ENCODE measurements around the gene BOLL. TPM values are rescaled to one million over a fixed set of nuclear protein-coding genes. Genes with fewer than 3 reads are reported as not detected.
"Not testable (repeated sequence)": the region's sequence is repeated elsewhere in the genome, so short reads cannot be mapped to it uniquely, and the experiment has no call there.

BOLL gene
- total RNA-seq, 1 experiment from 2014 or later, result not detected

DNA sequence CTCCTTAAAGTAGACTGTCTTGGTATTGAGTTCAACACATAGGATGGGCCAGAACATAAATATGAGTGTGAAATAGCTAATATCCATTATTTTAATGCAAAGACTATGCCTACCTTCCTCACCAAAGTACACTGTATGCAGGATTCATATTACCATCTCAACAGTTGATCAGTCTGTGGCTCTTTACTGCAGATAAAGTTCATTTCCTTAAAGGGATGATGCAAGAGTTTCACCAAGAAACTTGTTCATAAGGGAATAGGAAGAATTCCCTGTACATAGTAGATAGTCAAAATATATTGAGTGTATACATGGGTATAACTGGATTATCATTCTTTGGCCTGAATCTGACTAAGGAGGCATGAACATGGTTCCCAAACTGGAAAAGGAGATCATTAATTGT lies 44.9 kb downstream of the BOLL start:
- ATAC-seq, result no peak
- no peaks in the 10 kb centered on the region for H3K4me1 ChIP-seq (ENCODE audit: control insufficient read depth, insufficient read depth, low read length)
- H3K27me3 ChIP-seq (ENCODE audit: control insufficient read depth, insufficient read depth, low read length), result no peaks in the 10 kb centered on the region; the same call in 1 of the 2 replicates
- no peak for DNase-seq (ENCODE audit: low read depth, low spot score)
- intact Hi-C loops (cut with micrococcal nuclease; ENCODE audit: unreplicated experiment) (no loop called here), in situ Hi-C loops (cut with HindIII; ENCODE audit: low pct_unique_long_range_greater_than_20kb, low sequenced_read_pairs) (no loop called here)
- TF ChIP-seq TCF7L2 (IDR thresholded peaks at IDR 0.05; ENCODE audit: low read depth, low read length) (no peak), SIN3A (IDR thresholded peaks at IDR 0.05; ENCODE audit: borderline replicate concordance, insufficient read depth, low read depth, low read length) (no peak)
- TF ChIP-seq, protein P1, sequence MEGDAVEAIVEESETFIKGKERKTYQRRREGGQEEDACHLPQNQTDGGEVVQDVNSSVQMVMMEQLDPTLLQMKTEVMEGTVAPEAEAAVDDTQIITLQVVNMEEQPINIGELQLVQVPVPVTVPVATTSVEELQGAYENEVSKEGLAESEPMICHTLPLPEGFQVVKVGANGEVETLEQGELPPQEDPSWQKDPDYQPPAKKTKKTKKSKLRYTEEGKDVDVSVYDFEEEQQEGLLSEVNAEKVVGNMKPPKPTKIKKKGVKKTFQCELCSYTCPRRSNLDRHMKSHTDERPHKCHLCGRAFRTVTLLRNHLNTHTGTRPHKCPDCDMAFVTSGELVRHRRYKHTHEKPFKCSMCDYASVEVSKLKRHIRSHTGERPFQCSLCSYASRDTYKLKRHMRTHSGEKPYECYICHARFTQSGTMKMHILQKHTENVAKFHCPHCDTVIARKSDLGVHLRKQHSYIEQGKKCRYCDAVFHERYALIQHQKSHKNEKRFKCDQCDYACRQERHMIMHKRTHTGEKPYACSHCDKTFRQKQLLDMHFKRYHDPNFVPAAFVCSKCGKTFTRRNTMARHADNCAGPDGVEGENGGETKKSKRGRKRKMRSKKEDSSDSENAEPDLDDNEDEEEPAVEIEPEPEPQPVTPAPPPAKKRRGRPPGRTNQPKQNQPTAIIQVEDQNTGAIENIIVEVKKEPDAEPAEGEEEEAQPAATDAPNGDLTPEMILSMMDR (IDR thresholded peaks at IDR 0.05), result no peak
- TF ChIP-seq, protein P2, sequence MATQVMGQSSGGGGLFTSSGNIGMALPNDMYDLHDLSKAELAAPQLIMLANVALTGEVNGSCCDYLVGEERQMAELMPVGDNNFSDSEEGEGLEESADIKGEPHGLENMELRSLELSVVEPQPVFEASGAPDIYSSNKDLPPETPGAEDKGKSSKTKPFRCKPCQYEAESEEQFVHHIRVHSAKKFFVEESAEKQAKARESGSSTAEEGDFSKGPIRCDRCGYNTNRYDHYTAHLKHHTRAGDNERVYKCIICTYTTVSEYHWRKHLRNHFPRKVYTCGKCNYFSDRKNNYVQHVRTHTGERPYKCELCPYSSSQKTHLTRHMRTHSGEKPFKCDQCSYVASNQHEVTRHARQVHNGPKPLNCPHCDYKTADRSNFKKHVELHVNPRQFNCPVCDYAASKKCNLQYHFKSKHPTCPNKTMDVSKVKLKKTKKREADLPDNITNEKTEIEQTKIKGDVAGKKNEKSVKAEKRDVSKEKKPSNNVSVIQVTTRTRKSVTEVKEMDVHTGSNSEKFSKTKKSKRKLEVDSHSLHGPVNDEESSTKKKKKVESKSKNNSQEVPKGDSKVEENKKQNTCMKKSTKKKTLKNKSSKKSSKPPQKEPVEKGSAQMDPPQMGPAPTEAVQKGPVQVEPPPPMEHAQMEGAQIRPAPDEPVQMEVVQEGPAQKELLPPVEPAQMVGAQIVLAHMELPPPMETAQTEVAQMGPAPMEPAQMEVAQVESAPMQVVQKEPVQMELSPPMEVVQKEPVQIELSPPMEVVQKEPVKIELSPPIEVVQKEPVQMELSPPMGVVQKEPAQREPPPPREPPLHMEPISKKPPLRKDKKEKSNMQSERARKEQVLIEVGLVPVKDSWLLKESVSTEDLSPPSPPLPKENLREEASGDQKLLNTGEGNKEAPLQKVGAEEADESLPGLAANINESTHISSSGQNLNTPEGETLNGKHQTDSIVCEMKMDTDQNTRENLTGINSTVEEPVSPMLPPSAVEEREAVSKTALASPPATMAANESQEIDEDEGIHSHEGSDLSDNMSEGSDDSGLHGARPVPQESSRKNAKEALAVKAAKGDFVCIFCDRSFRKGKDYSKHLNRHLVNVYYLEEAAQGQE (IDR thresholded peaks at IDR 0.05; ENCODE audit: insufficient read depth in 1 of 2, low read depth in 2 of 2, low read length in 1 of 2), result no peak
- no peak overlapping the region for H3K27ac ChIP-seq (ENCODE audit: low read length)
- H3K9me3 ChIP-seq (ENCODE audit: control insufficient read depth, insufficient read depth, low read depth, low read length), result no peaks in the 10 kb centered on the region
- POLR2A ChIA-PET, result no interaction called here
- H3K4me3 ChIP-seq (ENCODE audit: low read depth in 2 of 2, low read length in 2 of 2), result no peak overlapping the region
- no peaks in the 10 kb centered on the region for H3K36me3 ChIP-seq (ENCODE audit: control insufficient read depth, insufficient read depth, low read length)
- no TSS peak for BruUV-seq (replicated peaks)
- CTCF ChIA-PET, result no interaction called here

GRCh38 chr2:197728555-197729544 lies 56.3 kb downstream of the BOLL start:
- intact Hi-C loops (cut with micrococcal nuclease; ENCODE audit: unreplicated experiment); BruUV-seq (replicated peaks); H3K4me1 ChIP-seq (ENCODE audit: control insufficient read depth, insufficient read depth, low read length); ATAC-seq; H3K36me3 ChIP-seq (ENCODE audit: control insufficient read depth, insufficient read depth, low read length); DNase-seq (ENCODE audit: low read depth, low spot score); H3K4me3 ChIP-seq (ENCODE audit: low read depth in 2 of 2, low read length in 2 of 2); H3K27ac ChIP-seq (ENCODE audit: low read length); CTCF ChIA-PET; in situ Hi-C loops (cut with HindIII; ENCODE audit: low pct_unique_long_range_greater_than_20kb, low sequenced_read_pairs); H3K9me3 ChIP-seq (ENCODE audit: control insufficient read depth, insufficient read depth, low read depth, low read length); H3K27me3 ChIP-seq (ENCODE audit: control insufficient read depth, insufficient read depth, low read length); POLR2A ChIA-PET: not testable (repeated sequence)

DNA sequence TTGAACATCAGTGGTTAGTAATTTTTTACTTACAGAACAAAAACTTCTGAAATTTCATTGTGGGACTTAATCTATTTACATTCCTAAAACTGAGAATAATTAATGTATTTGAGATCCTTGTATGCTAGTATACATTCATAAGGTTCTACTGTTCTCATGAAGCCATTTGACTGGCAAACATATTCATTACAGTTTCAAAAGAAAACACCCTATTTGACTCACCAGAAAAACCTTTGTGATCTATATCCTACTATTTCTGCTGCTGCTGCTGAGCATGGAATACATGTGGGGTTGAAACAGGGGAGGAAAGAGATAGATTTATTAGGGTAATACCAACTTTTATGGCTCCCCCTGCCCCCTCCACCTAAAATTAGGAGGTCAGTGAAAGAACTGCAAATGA lies 58.1 kb downstream of the BOLL start:
- no peaks in the 10 kb centered on the region for H3K36me3 ChIP-seq (ENCODE audit: control insufficient read depth, insufficient read depth, low read length)
- no peak overlapping the region for H3K27ac ChIP-seq (ENCODE audit: low read length)
- in situ Hi-C loops (cut with HindIII; ENCODE audit: low pct_unique_long_range_greater_than_20kb, low sequenced_read_pairs), result no loop called here
- ChIA-PET POLR2A (no interaction called here), CTCF (interaction anchor here (0.6 kb wide), 1 partner anchor 1640 kb away, joined by 6 read pairs; no protein-coding TSS in a partner anchor)
- no peaks in the 10 kb centered on the region for H3K4me1 ChIP-seq (ENCODE audit: control insufficient read depth, insufficient read depth, low read length)
- no TSS peak for BruUV-seq (replicated peaks)
- ATAC-seq (no peak), DNase-seq (ENCODE audit: low read depth, low spot score) (no peak)
- H3K9me3 ChIP-seq (ENCODE audit: control insufficient read depth, insufficient read depth, low read depth, low read length), result no peaks in the 10 kb centered on the region
- H3K27me3 ChIP-seq (ENCODE audit: control insufficient read depth, insufficient read depth, low read length), result no peaks in the 10 kb centered on the region
- TF ChIP-seq POLR2AphosphoS5 (IDR thresholded peaks at IDR 0.05; ENCODE audit: low read depth, low read length) (no peak), SIN3A (IDR thresholded peaks at IDR 0.05; ENCODE audit: borderline replicate concordance, insufficient read depth, low read depth, low read length) (no peak)
- intact Hi-C loops (cut with micrococcal nuclease; ENCODE audit: unreplicated experiment), result no loop called here
- H3K4me3 ChIP-seq (ENCODE audit: low read depth in 2 of 2, low read length in 2 of 2), result no peak overlapping the region
